Activated T-helper 2 cell treated with anti-CD3 and anti-CD28 coated beads, Interferon-gamma antibody, Interleukin-2, Interleukin-4, amounts not matched to agents 10 μg/mL and 5 μg/mL and 100 μg/mL, durations not matched to agents 14 hours and 24 hours and 36 hours (primary cell): Measurements from ENCODE around the gene QKI. TPM values are rescaled to one million over a fixed set of nuclear protein-coding genes. Genes with fewer than 3 reads are reported as not detected.
A peak's percentile ranks its signal among the peaks of the same experiment; 100 is the strongest.

ENCODE experiments used
- DNase-seq: peaks from one replicate; pipeline ENCODE4 v3.0.0; 2021; ENCODE audit warnings: low spot score
- H3K27ac Mint-ChIP-seq: one replicate; pipeline ENCODE4 v1.8.0; 2021; ENCODE audit warnings: mixed read lengths
- H3K27me3 Mint-ChIP-seq: one replicate; pipeline ENCODE4 v1.8.0; 2021; ENCODE audit warnings: low read depth, mixed read lengths
- H3K36me3 Mint-ChIP-seq: one replicate; pipeline ENCODE4 v1.8.0; 2021; ENCODE audit warnings: low read depth, mixed read lengths
- H3K4me1 Mint-ChIP-seq: one replicate; pipeline ENCODE4 v1.8.0; 2021; ENCODE audit warnings: low read depth, mixed read lengths
- H3K4me3 Mint-ChIP-seq: one replicate; pipeline ENCODE4 v1.8.0; 2021; ENCODE audit warnings: low read depth, mild to moderate bottlenecking, moderate library complexity, mixed read lengths
- H3K9me3 Mint-ChIP-seq: one replicate; pipeline ENCODE4 v1.8.0; 2021; ENCODE audit warnings: mixed read lengths
- intact Hi-C: fragments of 100-400 bp; cut with micrococcal nuclease; formaldehyde crosslinking; loops from one replicate; pipeline ENCODE4 v1.15.1; 2023
- total RNA-seq: library from RNA; stranded (reverse); gene quantifications from 2 replicates; pipeline ENCODE4 v1.2.3, GENCODE V29; 2022

The QKI gene
- total RNA-seq, result 64.0 and 65.1 TPM in 2 replicates

GRCh38 chr6:163414117-163414945 lies at the start of gene QKI:
QKI (plus strand) TSS chr6:163414718; CDS start chr6:163415194, 476 bp downstream.
- H3K27me3 Mint-ChIP-seq, result peaks cover 12% of the 10 kb centered on the region
- H3K4me3 Mint-ChIP-seq, result peak within 1 kb of the TSS; percentile 87
- no peaks in the 10 kb centered on the region for H3K36me3 Mint-ChIP-seq
- DNase-seq, result peak; percentile 75
- no peaks in the 10 kb centered on the region for H3K9me3 Mint-ChIP-seq
- H3K27ac Mint-ChIP-seq, result peak within 1 kb of the TSS; percentile 91
- peaks cover 34% of the 10 kb centered on the region for H3K4me1 Mint-ChIP-seq
- intact Hi-C loops, result loop anchor here (5.0 kb wide), 1 partner anchor 687 kb away; the partner anchor contains the start of genes PACRG and PRKN

DNA sequence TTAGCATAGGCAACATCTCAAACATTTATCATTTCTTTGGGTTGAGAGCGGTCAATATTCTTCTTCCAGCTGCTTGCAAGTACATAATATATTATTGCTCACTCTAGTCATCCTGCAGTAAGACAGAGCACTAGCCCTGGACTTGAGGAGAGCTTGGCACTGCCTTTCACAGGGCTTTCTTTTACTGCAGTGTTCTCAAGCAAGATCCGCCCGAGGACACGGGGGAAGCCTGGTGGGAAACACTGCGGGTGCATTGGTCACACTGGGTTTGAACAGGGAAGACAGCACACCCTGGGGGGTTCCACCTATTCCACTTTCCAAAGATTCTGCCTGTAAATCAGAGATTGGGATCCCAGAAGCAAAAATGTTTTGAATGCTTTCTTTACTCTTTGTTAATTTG lies 48.2 kb upstream of the QKI start:
- intact Hi-C loops, result no loop called here
- Mint-ChIP-seq H3K27me3 (peaks cover 2% of the 10 kb centered on the region), H3K4me3 (no peak overlapping the region), H3K27ac (no peak overlapping the region), H3K4me1 (peaks cover 1% of the 10 kb centered on the region), H3K9me3 (no peaks in the 10 kb centered on the region), H3K36me3 (no peaks in the 10 kb centered on the region)
- DNase-seq, result no peak

GRCh38 chr6:163367497-163368183 lies 46.9 kb upstream of the QKI start:
- no peak for DNase-seq
- H3K4me3 Mint-ChIP-seq, result no peak overlapping the region
- peaks cover 2% of the 10 kb centered on the region for H3K27me3 Mint-ChIP-seq
- H3K36me3 Mint-ChIP-seq, result no peaks in the 10 kb centered on the region
- intact Hi-C loops, result no loop called here
- H3K27ac Mint-ChIP-seq, result no peak overlapping the region
- peaks cover 1% of the 10 kb centered on the region for H3K4me1 Mint-ChIP-seq
- no peaks in the 10 kb centered on the region for H3K9me3 Mint-ChIP-seq

DNA sequence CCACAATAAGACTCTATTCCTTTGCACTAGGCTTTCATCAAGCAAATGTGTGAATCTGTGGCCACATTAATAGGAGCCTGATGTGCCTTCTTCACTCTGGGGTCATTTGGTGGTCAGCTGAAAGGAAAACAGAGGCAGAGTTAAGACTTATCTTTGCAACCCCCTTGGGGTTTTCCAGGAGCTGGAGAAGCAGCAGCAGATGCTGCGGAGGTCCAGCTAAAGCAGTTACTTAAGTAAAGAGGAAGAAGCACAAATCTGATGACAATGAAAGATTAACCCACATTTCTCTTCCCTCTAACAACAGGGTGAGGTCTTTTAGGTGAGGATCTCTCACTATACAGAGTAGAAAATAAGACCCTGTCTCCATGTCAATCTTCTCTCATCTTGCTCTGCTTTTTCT lies 45.4 kb upstream of the QKI start:
- Mint-ChIP-seq H3K4me3 (no peak overlapping the region), H3K9me3 (no peaks in the 10 kb centered on the region), H3K4me1 (peaks cover 1% of the 10 kb centered on the region), H3K27ac (no peak overlapping the region), H3K27me3 (peaks cover 2% of the 10 kb centered on the region), H3K36me3 (no peaks in the 10 kb centered on the region)
- intact Hi-C loops, result no loop called here
- DNase-seq, result no peak

GRCh38 chr6:163369628-163370365 lies 44.7 kb upstream of the QKI start:
- H3K36me3 Mint-ChIP-seq, result no peaks in the 10 kb centered on the region
- no peaks in the 10 kb centered on the region for H3K9me3 Mint-ChIP-seq
- no peak overlapping the region for H3K4me3 Mint-ChIP-seq
- H3K27me3 Mint-ChIP-seq, result peaks cover 2% of the 10 kb centered on the region
- peaks cover 1% of the 10 kb centered on the region for H3K4me1 Mint-ChIP-seq
- intact Hi-C loops, result no loop called here
- no peak for DNase-seq
- no peak overlapping the region for H3K27ac Mint-ChIP-seq

DNA sequence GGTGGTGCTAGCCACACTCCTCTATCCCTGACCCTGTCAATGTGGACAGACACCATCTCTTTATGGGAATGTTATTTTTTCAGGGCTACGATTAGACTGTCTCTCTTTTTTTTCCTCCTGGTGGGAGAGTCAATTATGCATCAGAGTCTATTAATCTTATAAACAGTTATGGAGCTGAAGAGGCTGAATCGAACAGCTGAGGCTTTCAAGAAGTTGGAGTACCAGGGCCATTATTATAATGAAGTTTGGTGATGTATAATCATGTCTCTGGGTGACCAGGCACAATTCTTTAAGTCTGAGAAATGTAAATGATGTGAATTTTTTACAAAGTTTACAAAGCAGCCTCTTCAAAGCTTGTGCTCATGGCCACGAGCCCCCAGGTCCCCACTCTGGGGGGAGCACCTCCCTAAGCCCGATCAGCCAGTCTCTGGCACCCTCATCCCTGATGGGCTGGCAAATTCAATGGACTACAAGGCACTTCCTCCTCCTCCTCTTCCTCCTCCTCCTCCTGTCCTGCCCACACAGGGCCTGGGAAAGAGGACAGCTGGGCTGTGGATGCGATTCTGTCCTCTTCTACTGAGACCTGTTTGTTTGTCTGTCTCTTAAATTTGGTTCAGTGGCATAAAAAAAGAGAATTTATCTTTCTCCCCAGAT lies 43.9 kb upstream of the QKI start:
- Mint-ChIP-seq H3K4me1 (peaks cover 1% of the 10 kb centered on the region), H3K9me3 (no peaks in the 10 kb centered on the region), H3K27ac (no peak overlapping the region), H3K4me3 (no peak overlapping the region), H3K27me3 (peaks cover 2% of the 10 kb centered on the region), H3K36me3 (no peaks in the 10 kb centered on the region)
- DNase-seq, result no peak
- intact Hi-C loops, result no loop called here

GRCh38 chr6:163371129-163371528 lies 43.4 kb upstream of the QKI start:
- intact Hi-C loops, result no loop called here
- Mint-ChIP-seq H3K36me3 (no peaks in the 10 kb centered on the region), H3K9me3 (no peaks in the 10 kb centered on the region), H3K27ac (no peak overlapping the region), H3K4me3 (no peak overlapping the region), H3K27me3 (peaks cover 2% of the 10 kb centered on the region), H3K4me1 (peaks cover 1% of the 10 kb centered on the region)
- DNase-seq, result no peak

- Mint-ChIP-seq H3K4me3 (no peak overlapping the region), H3K27me3 (peaks cover 2% of the 10 kb centered on the region), H3K9me3 (no peaks in the 10 kb centered on the region), H3K36me3 (no peaks in the 10 kb centered on the region), H3K4me1 (peaks cover 1% of the 10 kb centered on the region), H3K27ac (no peak overlapping the region)
- intact Hi-C loops, result no loop called here
- DNase-seq, result no peak
Measured at GRCh38 chr6:163373240-163373639, 41.3 kb upstream of the QKI start.

GRCh38 chr6:163375361-163375760 lies 39.2 kb upstream of the QKI start:
- H3K4me3 Mint-ChIP-seq, result no peak overlapping the region
- intact Hi-C loops, result no loop called here
- no peaks in the 10 kb centered on the region for H3K36me3 Mint-ChIP-seq
- peaks cover 2% of the 10 kb centered on the region for H3K27me3 Mint-ChIP-seq
- no peaks in the 10 kb centered on the region for H3K9me3 Mint-ChIP-seq
- H3K27ac Mint-ChIP-seq, result no peak overlapping the region
- H3K4me1 Mint-ChIP-seq, result no peaks in the 10 kb centered on the region
- no peak for DNase-seq

DNA sequence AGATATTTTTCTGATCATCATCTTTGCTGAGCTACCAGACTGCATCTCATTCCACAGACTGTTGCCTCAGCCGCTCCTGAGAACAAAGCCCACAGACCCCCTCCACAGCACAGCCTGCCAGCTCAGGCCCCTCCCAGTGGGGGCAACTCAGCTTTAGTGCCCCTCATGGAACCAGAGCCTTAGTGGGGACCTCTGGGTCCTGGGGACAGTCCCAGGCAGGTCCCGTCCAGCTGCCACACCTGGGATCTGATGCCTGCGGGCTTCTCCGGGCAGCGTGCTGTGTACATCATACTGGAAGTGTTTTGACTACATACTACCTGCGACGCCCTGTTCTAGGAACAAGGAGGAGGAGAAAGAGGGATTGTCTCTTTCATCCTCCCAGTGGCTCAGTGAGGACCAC lies 38.3 kb upstream of the QKI start:
- no peak overlapping the region for H3K4me3 Mint-ChIP-seq
- no peaks in the 10 kb centered on the region for H3K4me1 Mint-ChIP-seq
- H3K9me3 Mint-ChIP-seq, result no peaks in the 10 kb centered on the region
- no peaks in the 10 kb centered on the region for H3K36me3 Mint-ChIP-seq
- no peak overlapping the region for H3K27ac Mint-ChIP-seq
- H3K27me3 Mint-ChIP-seq, result no peaks in the 10 kb centered on the region
- intact Hi-C loops, result no loop called here
- DNase-seq, result no peak

DNA sequence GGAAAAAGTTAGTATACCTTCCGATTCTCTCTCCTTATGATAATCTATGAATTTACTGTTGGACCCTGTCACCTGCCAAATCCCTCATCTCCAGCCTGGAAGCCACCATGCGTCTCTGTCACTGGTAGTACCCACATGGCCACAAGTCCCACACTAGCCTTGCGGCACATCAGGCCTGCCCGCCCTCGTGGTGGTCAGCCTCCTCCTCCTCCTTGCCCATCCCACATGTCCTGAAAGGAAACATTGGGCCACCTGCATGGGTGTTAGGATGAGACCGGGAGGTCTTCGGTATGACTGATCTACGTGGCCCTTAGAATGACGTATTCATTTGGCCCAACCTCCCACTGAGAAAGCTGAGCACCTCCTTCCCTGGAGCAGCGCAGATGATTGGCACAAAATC lies 37.0 kb upstream of the QKI start:
- intact Hi-C loops, result no loop called here
- Mint-ChIP-seq H3K36me3 (no peaks in the 10 kb centered on the region), H3K9me3 (no peaks in the 10 kb centered on the region), H3K4me3 (no peak overlapping the region), H3K27ac (no peak overlapping the region), H3K27me3 (no peaks in the 10 kb centered on the region), H3K4me1 (no peaks in the 10 kb centered on the region)
- no peak for DNase-seq

- H3K4me3 Mint-ChIP-seq, result no peak overlapping the region
- no peak for DNase-seq
- H3K4me1 Mint-ChIP-seq, result no peaks in the 10 kb centered on the region
- intact Hi-C loops, result loop anchor here (10.0 kb wide), 1 partner anchor 1955 kb away; no protein-coding TSS in a partner anchor
- no peaks in the 10 kb centered on the region for H3K9me3 Mint-ChIP-seq
- no peaks in the 10 kb centered on the region for H3K27me3 Mint-ChIP-seq
- no peaks in the 10 kb centered on the region for H3K36me3 Mint-ChIP-seq
- no peak overlapping the region for H3K27ac Mint-ChIP-seq
Measured at GRCh38 chr6:163380216-163380615, 34.3 kb upstream of the QKI start.
